ENCODE measurements around the gene POLN. TPM values are rescaled to one million over a fixed set of nuclear protein-coding genes. Genes with fewer than 3 reads are reported as not detected.

The POLN gene
- total RNA-seq, 2 experiments from 2014 or later: 2.1 to 2.3 TPM

DNA sequence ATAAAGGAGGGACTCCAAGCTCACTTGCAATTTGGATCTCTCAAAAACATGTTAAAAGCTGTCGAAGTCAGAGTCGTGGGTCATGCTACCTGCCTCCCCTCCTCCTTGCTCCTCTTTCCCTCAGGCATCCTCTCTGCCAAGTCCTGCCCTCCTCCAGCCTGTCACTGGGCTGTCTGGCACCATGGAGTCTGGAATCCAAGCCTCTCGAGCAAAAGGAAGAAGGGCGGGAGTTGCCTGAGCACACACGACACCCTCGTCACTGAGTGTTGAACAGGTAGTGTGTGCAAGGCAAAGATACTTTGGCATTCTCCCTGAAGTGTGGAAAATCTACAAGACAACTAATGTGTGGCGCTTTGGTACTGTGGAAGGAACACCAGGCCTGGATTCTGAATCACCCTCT, 62.2 kb downstream of the POLN start:
- no peaks in the 10 kb centered on the region for H3K36me3 ChIP-seq (ENCODE audit: insufficient read depth, low read length)
- Mint-ChIP-seq H3K36me3 (ENCODE audit: low read depth) (no peaks in the 10 kb centered on the region), H3K4me3 (no peak overlapping the region), H3K9me3 (peaks cover 4% of the 10 kb centered on the region), H3K27me3 (no peaks in the 10 kb centered on the region), H3K4me1 (ENCODE audit: low read depth) (no peaks in the 10 kb centered on the region), H3K27ac (no peak overlapping the region)
- ATAC-seq (ENCODE audit: poor library complexity) (no peak), DNase-seq (no peak)
- peaks cover 0 to 5% of the 10 kb centered on the region in 2 experiments for H3K9me3 ChIP-seq (ENCODE audit: control insufficient read depth in 1 of 2, insufficient read depth in 1 of 2, low read length in 2 of 2)
- no peak overlapping the region for H3K27ac ChIP-seq (ENCODE audit: low read depth in 1 of 2, low read length in 2 of 2)
- POLR2A ChIA-PET: no interaction called here
- TF ChIP-seq, protein P1, sequence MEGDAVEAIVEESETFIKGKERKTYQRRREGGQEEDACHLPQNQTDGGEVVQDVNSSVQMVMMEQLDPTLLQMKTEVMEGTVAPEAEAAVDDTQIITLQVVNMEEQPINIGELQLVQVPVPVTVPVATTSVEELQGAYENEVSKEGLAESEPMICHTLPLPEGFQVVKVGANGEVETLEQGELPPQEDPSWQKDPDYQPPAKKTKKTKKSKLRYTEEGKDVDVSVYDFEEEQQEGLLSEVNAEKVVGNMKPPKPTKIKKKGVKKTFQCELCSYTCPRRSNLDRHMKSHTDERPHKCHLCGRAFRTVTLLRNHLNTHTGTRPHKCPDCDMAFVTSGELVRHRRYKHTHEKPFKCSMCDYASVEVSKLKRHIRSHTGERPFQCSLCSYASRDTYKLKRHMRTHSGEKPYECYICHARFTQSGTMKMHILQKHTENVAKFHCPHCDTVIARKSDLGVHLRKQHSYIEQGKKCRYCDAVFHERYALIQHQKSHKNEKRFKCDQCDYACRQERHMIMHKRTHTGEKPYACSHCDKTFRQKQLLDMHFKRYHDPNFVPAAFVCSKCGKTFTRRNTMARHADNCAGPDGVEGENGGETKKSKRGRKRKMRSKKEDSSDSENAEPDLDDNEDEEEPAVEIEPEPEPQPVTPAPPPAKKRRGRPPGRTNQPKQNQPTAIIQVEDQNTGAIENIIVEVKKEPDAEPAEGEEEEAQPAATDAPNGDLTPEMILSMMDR (IDR thresholded peaks at IDR 0.05): no peak
- intact Hi-C loops (cut with DNase I, micrococcal nuclease): no loop called here
- no peaks in the 10 kb centered on the region for H3K27me3 ChIP-seq (ENCODE audit: control insufficient read depth in 1 of 2, insufficient read depth in 2 of 2, low read length in 2 of 2)
- H3K4me1 ChIP-seq (ENCODE audit: insufficient read depth, low read length): no peaks in the 10 kb centered on the region
- no peak overlapping the region for H3K4me3 ChIP-seq (ENCODE audit: low read length)
- CTCF ChIA-PET: no interaction called here

DNA sequence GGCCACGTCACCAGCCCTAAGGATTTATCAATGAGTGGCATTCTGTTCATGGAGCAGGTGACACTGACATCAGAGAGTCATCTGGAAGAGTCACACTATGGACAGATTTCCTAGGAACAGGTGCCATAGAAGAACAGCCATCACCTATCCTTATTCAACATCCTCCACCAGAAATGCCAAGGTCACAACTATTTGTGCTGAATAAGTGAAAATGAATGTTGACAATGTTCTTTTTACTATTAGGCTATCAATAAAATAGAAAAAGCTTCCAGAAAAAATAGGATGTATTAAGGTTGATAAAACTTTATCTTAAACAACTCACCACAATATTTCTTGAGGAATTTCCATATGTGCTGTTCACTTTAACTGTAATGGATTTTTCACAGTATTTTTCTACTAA, 62.9 kb downstream of the POLN start:
- TF ChIP-seq, protein P1 (IDR thresholded peaks at IDR 0.05): no peak
- DNase-seq (no peak), ATAC-seq (ENCODE audit: poor library complexity) (no peak)
- ChIA-PET POLR2A (no interaction called here), CTCF (no interaction called here)
- Histone ChIP-seq H3K36me3 (ENCODE audit: insufficient read depth, low read length) (no peaks in the 10 kb centered on the region), H3K27me3 (ENCODE audit: control insufficient read depth in 1 of 2, insufficient read depth in 2 of 2, low read length in 2 of 2) (no peaks in the 10 kb centered on the region), H3K4me3 (ENCODE audit: low read length) (no peak overlapping the region), H3K4me1 (ENCODE audit: insufficient read depth, low read length) (no peaks in the 10 kb centered on the region), H3K9me3 (ENCODE audit: control insufficient read depth in 1 of 2, insufficient read depth in 1 of 2, low read length in 2 of 2) (peaks cover 0 to 5% of the 10 kb centered on the region in 2 experiments), H3K27ac (ENCODE audit: low read depth in 1 of 2, low read length in 2 of 2) (no peak overlapping the region)
- Mint-ChIP-seq H3K9me3 (peaks cover 4% of the 10 kb centered on the region), H3K27ac (no peak overlapping the region), H3K27me3 (no peaks in the 10 kb centered on the region), H3K4me3 (no peak overlapping the region), H3K36me3 (ENCODE audit: low read depth) (no peaks in the 10 kb centered on the region), H3K4me1 (ENCODE audit: low read depth) (no peaks in the 10 kb centered on the region)
- intact Hi-C loops (cut with DNase I, micrococcal nuclease): no loop called here

DNA sequence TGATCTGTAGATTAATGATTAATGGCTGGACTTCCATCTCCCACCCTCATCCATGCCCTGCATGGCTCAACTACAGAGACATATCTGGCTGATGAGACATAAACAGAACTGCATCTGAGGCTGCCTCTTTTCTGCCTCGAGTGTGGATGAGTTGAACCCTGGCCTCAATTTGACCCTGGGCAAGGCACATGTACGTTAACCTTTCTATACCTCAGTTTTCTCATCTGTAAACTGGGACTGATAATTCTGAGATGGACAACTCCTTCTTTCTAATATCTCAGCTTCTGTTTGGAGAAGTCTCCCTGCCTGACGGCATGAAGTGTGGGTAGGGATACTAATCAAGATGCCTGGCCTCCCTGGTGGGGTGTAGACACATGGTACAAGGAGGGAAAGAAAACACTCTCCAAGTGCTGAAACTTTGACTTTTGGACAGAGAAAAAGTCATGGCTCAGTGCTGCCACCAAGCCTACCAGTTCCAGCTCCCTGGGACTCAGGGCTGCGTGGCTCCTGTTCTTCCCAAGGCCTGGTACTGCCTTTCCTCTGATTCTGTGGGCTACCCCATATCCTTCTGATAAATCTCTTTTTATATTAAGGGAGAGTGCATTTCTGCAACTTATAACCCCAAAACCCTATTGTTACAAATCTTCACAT, 64.4 kb downstream of the POLN start:
- no peak overlapping the region for H3K4me3 Mint-ChIP-seq
- no peak overlapping the region for H3K4me3 ChIP-seq (ENCODE audit: low read length)
- H3K9me3 Mint-ChIP-seq: peaks cover 3% of the 10 kb centered on the region
- no peak overlapping the region for H3K27ac ChIP-seq (ENCODE audit: low read depth in 1 of 2, low read length in 2 of 2)
- POLR2A ChIA-PET: no interaction called here
- no peaks in the 10 kb centered on the region for H3K36me3 Mint-ChIP-seq (ENCODE audit: low read depth)
- DNase-seq (no peak), ATAC-seq (ENCODE audit: poor library complexity) (no peak)
- H3K27me3 ChIP-seq (ENCODE audit: control insufficient read depth in 1 of 2, insufficient read depth in 2 of 2, low read length in 2 of 2): no peaks in the 10 kb centered on the region
- H3K9me3 ChIP-seq (ENCODE audit: control insufficient read depth in 1 of 2, insufficient read depth in 1 of 2, low read length in 2 of 2): peaks cover 0 to 5% of the 10 kb centered on the region in 2 experiments
- peaks cover 11% of the 10 kb centered on the region for H3K4me1 Mint-ChIP-seq (ENCODE audit: low read depth)
- H3K27me3 Mint-ChIP-seq: no peaks in the 10 kb centered on the region
- TF ChIP-seq, protein P1 (IDR thresholded peaks at IDR 0.05): no peak
- peaks cover 4% of the 10 kb centered on the region for H3K4me1 ChIP-seq (ENCODE audit: insufficient read depth, low read length)
- H3K36me3 ChIP-seq (ENCODE audit: insufficient read depth, low read length): no peaks in the 10 kb centered on the region
- intact Hi-C loops (cut with DNase I, micrococcal nuclease): no loop called here
- CTCF ChIA-PET: no interaction called here
- H3K27ac Mint-ChIP-seq: no peak overlapping the region
